Measurements from ENCODE around the gene TDRD9.

GRCh38 chr14:104019806-104020205 is 91.5 kb downstream of the TDRD9 start:
- TF ChIP-seq CTCF (IDR thresholded peaks at IDR 0.05; ENCODE audit: poor library complexity) (no peak), EZH2 (IDR thresholded peaks at IDR 0.05; ENCODE audit: borderline replicate concordance) (no peak)

All from hepatocyte (in vitro differentiated cells).